WTC11 (cell line): Measurements from ENCODE around the gene CAMTA1.

ENCODE experiments used
- ATF1 ChIP-seq: sonication (generic); formaldehyde crosslinking; IDR thresholded peaks from 2 replicates; pipeline ENCODE4 v1.8.1; 2023; ENCODE audit warnings: mild to moderate bottlenecking, moderate library complexity, missing genetic modification reagents
- ATF3 ChIP-seq: sonication (generic); formaldehyde crosslinking; conservative IDR thresholded peaks from 2 replicates; pipeline ENCODE4 v1.8.1; 2022; ENCODE audit warnings: mild to moderate bottlenecking, missing genetic modification reagents
- CBFB ChIP-seq: sonication (generic); formaldehyde crosslinking; IDR thresholded peaks from 2 replicates; pipeline ENCODE4 v1.8.1; 2022; ENCODE audit warnings: mild to moderate bottlenecking, low read depth, missing genetic modification reagents
- CTCF ChIP-seq: fragments of 200-600 bp; IDR thresholded peaks from 2 replicates; pipeline ENCODE4 v1.8.0; 2022; ENCODE audit warnings: antibody characterized with exemption
- MLX ChIP-seq: sonication (generic); formaldehyde crosslinking; IDR thresholded peaks from 2 replicates; pipeline ENCODE4 v1.8.1; 2023; ENCODE audit warnings: mild to moderate bottlenecking, missing genetic modification reagents, moderate library complexity
- NR3C1 ChIP-seq: sonication (generic); formaldehyde crosslinking; conservative IDR thresholded peaks from 2 replicates; pipeline ENCODE4 v1.8.1; 2023; ENCODE audit warnings: low read depth, mild to moderate bottlenecking, missing genetic modification reagents
- RELA ChIP-seq: sonication (generic); formaldehyde crosslinking; IDR thresholded peaks from 2 replicates; pipeline ENCODE4 v1.8.1; 2022; ENCODE audit warnings: missing genetic modification reagents, mild to moderate bottlenecking, borderline replicate concordance
- RORB ChIP-seq: fragments of 250-450 bp; sonication (Bioruptor Pico); IDR thresholded peaks from 2 replicates; pipeline ENCODE4 v1.9.0; 2021; ENCODE audit warnings: mild to moderate bottlenecking
- TEAD1 ChIP-seq: sonication (generic); formaldehyde crosslinking; IDR thresholded peaks from 2 replicates; pipeline ENCODE4 v1.8.0; 2022; ENCODE audit warnings: mild to moderate bottlenecking, missing genetic modification reagents
- TEAD4 ChIP-seq: sonication (generic); formaldehyde crosslinking; IDR thresholded peaks from 2 replicates; pipeline ENCODE4 v1.8.0; 2022; ENCODE audit warnings: mild to moderate bottlenecking, missing genetic modification reagents
- TF ChIP-seq, protein P1 (sequence below): fragments of 250-450 bp; sonication (Bioruptor Pico); conservative IDR thresholded peaks from 2 replicates; pipeline ENCODE4 v1.9.0; 2021; ENCODE audit warnings: mild to moderate bottlenecking
- TF ChIP-seq, protein P2 (sequence below): sonication (generic); formaldehyde crosslinking; IDR thresholded peaks from 2 replicates; pipeline ENCODE4 v1.8.1; 2023; ENCODE audit warnings: mild to moderate bottlenecking, moderate library complexity, missing genetic modification reagents
- TF ChIP-seq, protein P3 (sequence below): sonication (generic); formaldehyde crosslinking; IDR thresholded peaks from 2 replicates; pipeline ENCODE4 v1.8.1; 2023; ENCODE audit warnings: mild to moderate bottlenecking, missing genetic modification reagents, moderate library complexity

DNA sequence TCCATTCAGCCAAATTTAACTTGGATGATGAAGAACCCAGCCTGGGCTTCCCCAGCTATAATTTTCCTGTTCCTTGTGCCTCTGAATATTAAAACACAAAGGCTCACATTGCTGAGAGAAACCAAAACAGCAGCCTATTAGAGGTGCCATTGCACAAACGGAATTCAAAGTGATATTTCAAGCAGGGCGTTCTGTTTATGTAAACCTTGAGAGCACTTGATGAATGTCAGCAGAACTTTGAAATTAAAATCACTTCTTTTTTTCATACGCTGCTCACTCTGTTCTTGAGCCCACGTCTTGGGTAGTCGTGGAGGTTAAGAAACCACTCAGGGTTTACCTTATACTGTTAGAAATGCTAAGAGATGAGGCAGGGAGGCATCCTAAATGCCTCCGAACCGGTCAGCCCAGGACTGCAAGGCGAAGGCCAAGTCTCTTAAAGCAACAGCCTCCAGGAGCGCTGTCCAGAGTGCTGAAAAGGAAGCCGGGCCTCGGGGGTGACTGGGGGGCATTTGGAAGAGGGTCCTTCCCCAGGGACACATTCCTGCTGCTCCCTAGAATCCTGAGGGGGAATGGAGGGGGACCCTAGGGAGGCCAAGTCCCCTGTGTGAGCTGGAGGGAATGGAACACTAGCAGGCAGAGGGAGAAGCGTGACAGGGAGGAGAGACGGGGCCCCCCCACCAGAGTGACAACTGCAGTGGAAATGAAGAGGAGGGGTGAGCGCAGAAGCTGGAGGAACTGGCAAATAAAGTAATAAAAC lies 831.0 kb downstream of the CAMTA1 start:
- no peak for TF ChIP-seq ATF1 (CRISPR knock-in tag)
- peak; percentile 81 for TF ChIP-seq TEAD1
- TF ChIP-seq, protein P1, sequence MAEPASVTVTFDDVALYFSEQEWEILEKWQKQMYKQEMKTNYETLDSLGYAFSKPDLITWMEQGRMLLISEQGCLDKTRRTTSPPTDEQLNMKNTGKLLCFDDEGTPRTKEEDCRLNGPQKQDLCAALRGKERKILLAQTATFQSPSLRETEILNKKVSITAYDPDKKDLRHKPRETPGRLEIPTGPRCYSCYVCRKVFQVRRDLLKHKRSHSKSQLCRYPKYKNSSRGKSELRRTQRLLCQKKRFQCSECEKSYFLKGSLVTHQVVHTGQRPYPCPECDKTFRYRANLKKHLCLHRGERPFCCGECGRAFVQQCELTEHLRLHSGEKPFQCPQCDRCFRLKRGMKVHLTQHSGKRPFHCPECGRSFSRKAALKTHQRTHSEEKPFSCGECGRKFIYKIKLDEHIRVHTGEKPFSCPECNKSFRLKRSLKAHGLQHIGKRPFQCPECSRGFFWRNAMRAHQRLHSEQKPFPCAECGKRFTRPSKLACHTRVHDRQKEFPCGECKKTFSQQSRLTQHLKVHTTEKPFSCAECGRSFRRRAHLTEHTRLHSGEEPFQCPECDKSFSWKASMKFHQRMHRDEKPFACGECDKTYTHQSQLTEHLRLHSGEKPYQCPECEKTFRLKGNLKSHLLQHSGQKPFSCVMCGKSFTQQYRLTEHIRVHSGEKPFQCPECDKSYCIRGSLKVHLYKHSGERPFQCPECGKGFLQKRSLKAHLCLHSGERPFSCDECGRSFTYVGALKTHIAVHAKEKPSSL: no peak
- TF ChIP-seq MLX (CRISPR knock-in tag): 0 out of 2 replicates have a peak, but pooled peaks have one; percentile 51
- no peak for TF ChIP-seq CTCF
- no peak for TF ChIP-seq TEAD4 (CRISPR knock-in tag)
- no peak for TF ChIP-seq NR3C1 (CRISPR knock-in tag)
- TF ChIP-seq, protein P2, sequence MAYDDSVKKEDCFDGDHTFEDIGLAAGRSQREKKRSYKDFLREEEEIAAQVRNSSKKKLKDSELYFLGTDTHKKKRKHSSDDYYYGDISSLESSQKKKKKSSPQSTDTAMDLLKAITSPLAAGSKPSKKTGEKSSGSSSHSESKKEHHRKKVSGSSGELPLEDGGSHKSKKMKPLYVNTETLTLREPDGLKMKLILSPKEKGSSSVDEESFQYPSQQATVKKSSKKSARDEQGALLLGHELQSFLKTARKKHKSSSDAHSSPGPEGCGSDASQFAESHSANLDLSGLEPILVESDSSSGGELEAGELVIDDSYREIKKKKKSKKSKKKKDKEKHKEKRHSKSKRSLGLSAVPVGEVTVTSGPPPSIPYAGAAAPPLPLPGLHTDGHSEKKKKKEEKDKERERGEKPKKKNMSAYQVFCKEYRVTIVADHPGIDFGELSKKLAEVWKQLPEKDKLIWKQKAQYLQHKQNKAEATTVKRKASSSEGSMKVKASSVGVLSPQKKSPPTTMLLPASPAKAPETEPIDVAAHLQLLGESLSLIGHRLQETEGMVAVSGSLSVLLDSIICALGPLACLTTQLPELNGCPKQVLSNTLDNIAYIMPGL: no peak
- TF ChIP-seq, protein P3, sequence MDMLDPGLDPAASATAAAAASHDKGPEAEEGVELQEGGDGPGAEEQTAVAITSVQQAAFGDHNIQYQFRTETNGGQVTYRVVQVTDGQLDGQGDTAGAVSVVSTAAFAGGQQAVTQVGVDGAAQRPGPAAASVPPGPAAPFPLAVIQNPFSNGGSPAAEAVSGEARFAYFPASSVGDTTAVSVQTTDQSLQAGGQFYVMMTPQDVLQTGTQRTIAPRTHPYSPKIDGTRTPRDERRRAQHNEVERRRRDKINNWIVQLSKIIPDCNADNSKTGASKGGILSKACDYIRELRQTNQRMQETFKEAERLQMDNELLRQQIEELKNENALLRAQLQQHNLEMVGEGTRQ (CRISPR knock-in tag): no peak
- TF ChIP-seq RELA (CRISPR knock-in tag): no peak
- no peak for TF ChIP-seq ATF3 (CRISPR knock-in tag)
- no peak for TF ChIP-seq RORB (CRISPR knock-in tag)
- no peak; the same call in 1 of the 2 replicates for TF ChIP-seq CBFB (CRISPR knock-in tag)
